Loucy (cell line): ENCODE measurements around the gene SH2D4B.

Experiments
- H2AFZ ChIP-seq: fragments of 200-600 bp; sonication (generic); 2 replicates; pipeline ENCODE4 v1.6.0; 2016; ENCODE audit warnings: antibody characterized with exemption, mild to moderate bottlenecking, low read length, moderate library complexity
- H3F3A ChIP-seq: fragments of 200-600 bp; 2 replicates; pipeline ENCODE4 v1.6.0; 2016; ENCODE audit warnings: antibody characterized with exemption, low read depth, mild to moderate bottlenecking
- H3K27me3 ChIP-seq: fragments of 200-600 bp; sonication (generic); 2 replicates; pipeline ENCODE4 v1.6.1; 2014; ENCODE audit warnings: low read length, mild to moderate bottlenecking; ENCODE audit not compliant: insufficient read depth, poor library complexity, severe bottlenecking
- H3K36me3 ChIP-seq: fragments of 200-600 bp; sonication (generic); 2 replicates; pipeline ENCODE4 v1.6.1; 2016; ENCODE audit warnings: low read length; ENCODE audit not compliant: insufficient read depth
- H3K4me1 ChIP-seq: fragments of 200-600 bp; sonication (generic); 2 replicates; pipeline ENCODE4 v1.5.1; 2014; ENCODE audit warnings: low read length, mild to moderate bottlenecking; ENCODE audit not compliant: insufficient read depth, poor library complexity, severe bottlenecking
- H3K4me2 ChIP-seq: fragments of 200-600 bp; sonication (generic); 2 replicates; pipeline ENCODE4 v1.6.0; 2014; ENCODE audit warnings: antibody characterized with exemption, low read length, low read depth, mild to moderate bottlenecking; ENCODE audit not compliant: poor library complexity, severe bottlenecking
- H3K4me3 ChIP-seq: fragments of 200-600 bp; sonication (generic); 2 replicates; pipeline ENCODE4 v1.5.1; 2014; ENCODE audit warnings: low read length, mild to moderate bottlenecking, mixed read lengths; ENCODE audit not compliant: poor library complexity, severe bottlenecking
- H3K79me2 ChIP-seq: fragments of 200-600 bp; sonication (generic); 2 replicates; pipeline ENCODE4 v1.6.1; 2014; ENCODE audit warnings: low read length; ENCODE audit not compliant: insufficient read depth
- H3K9ac ChIP-seq: fragments of 200-600 bp; sonication (generic); 2 replicates; pipeline ENCODE4 v1.6.0; 2014; ENCODE audit warnings: mild to moderate bottlenecking, low read depth, low read length, moderate library complexity; ENCODE audit not compliant: poor library complexity, severe bottlenecking
- H3K9me2 ChIP-seq: fragments of 200-600 bp; sonication (generic); replicated peaks from 2 replicates; pipeline ENCODE4 v1.6.1; 2016; ENCODE audit warnings: low read depth, low read length, mixed read lengths
- H3K9me3 ChIP-seq: fragments of 200-600 bp; sonication (generic); 2 replicates; pipeline ENCODE4 v1.6.1; 2014; ENCODE audit warnings: mild to moderate bottlenecking, antibody characterized with exemption, low read length, low read depth; ENCODE audit not compliant: insufficient read depth
- H4K20me1 ChIP-seq: fragments of 200-600 bp; sonication (generic); 2 replicates; pipeline ENCODE4 v1.6.0; 2014; ENCODE audit warnings: antibody characterized with exemption, low read length, mild to moderate bottlenecking; ENCODE audit not compliant: insufficient read depth, poor library complexity, severe bottlenecking
- EZH2phosphoT487 ChIP-seq: fragments of 200-600 bp; IDR thresholded peaks from 2 replicates; pipeline ENCODE4 v1.6.1; 2018; ENCODE audit warnings: antibody characterized with exemption, mild to moderate bottlenecking, moderate library complexity, borderline replicate concordance
- TF ChIP-seq, protein P1 (sequence below): fragments of 200-600 bp; sonication (generic); conservative IDR thresholded peaks from 2 replicates; pipeline ENCODE4 v1.5.1; 2014; ENCODE audit warnings: mild to moderate bottlenecking, antibody characterized with exemption, low read length

SH2D4B gene

DNA sequence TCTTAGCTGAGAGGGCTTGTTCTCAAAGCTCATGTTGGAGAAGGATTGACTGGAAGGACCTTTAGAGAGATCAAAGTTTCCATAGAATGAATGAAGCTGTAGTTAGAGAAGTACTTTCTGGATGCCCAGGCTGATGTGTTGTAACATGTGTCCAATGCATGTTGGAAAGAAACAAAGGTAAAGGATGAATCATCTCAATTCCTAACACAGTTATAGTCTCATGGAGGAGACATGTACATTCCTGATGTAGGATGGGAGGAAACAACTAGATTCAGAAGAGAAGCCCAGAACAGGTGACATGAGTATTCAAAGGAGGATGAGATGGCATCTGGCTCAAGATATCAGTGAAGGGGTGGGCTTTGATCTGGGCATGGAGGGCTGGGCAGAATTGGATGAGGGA lies 152.7 kb downstream of the SH2D4B start:
- H3F3A ChIP-seq: no peaks in the 10 kb centered on the region
- H3K4me3 ChIP-seq: no peak overlapping the region
- H3K9ac ChIP-seq: no peak overlapping the region
- no peaks in the 10 kb centered on the region for H3K9me3 ChIP-seq
- H3K27me3 ChIP-seq: no peaks in the 10 kb centered on the region
- no peaks in the 10 kb centered on the region for H3K36me3 ChIP-seq
- H3K4me1 ChIP-seq: no peaks in the 10 kb centered on the region
- H3K4me2 ChIP-seq: no peak overlapping the region
- H4K20me1 ChIP-seq: no peaks in the 10 kb centered on the region
- H3K9me2 ChIP-seq: no peaks in the 10 kb centered on the region
- H3K79me2 ChIP-seq: no peaks in the 10 kb centered on the region
- TF ChIP-seq EZH2phosphoT487: no peak
- TF ChIP-seq, protein P1, sequence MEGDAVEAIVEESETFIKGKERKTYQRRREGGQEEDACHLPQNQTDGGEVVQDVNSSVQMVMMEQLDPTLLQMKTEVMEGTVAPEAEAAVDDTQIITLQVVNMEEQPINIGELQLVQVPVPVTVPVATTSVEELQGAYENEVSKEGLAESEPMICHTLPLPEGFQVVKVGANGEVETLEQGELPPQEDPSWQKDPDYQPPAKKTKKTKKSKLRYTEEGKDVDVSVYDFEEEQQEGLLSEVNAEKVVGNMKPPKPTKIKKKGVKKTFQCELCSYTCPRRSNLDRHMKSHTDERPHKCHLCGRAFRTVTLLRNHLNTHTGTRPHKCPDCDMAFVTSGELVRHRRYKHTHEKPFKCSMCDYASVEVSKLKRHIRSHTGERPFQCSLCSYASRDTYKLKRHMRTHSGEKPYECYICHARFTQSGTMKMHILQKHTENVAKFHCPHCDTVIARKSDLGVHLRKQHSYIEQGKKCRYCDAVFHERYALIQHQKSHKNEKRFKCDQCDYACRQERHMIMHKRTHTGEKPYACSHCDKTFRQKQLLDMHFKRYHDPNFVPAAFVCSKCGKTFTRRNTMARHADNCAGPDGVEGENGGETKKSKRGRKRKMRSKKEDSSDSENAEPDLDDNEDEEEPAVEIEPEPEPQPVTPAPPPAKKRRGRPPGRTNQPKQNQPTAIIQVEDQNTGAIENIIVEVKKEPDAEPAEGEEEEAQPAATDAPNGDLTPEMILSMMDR: no peak
- no peak overlapping the region for H2AFZ ChIP-seq

DNA sequence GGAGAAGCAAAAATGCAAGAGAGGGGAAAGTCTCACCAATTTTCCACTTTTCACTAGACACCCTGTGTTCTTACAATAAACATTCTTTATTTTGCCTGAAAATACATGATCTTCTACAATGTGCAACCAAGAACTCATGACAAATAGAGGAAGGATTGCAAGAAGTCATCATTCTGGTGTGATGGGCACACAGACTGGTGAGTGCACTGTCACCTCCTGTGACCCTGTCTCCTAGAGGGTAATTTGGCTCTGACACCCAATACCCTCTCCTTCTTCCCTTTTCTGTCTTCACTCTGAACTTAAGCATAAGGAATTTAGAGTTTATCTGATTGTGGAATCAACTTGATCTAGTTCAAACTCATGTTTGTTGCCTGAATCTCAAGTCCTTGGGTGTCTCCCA lies 153.7 kb downstream of the SH2D4B start:
- no peaks in the 10 kb centered on the region for H3K27me3 ChIP-seq
- no peak overlapping the region for H3K9ac ChIP-seq
- H3K4me2 ChIP-seq: no peak overlapping the region
- H3K36me3 ChIP-seq: no peaks in the 10 kb centered on the region
- TF ChIP-seq, protein P1: no peak
- TF ChIP-seq EZH2phosphoT487: no peak
- no peak overlapping the region for H3K4me3 ChIP-seq
- no peaks in the 10 kb centered on the region for H3K4me1 ChIP-seq
- no peaks in the 10 kb centered on the region for H3K9me3 ChIP-seq
- H3K79me2 ChIP-seq: no peaks in the 10 kb centered on the region
- H2AFZ ChIP-seq: no peak overlapping the region
- no peaks in the 10 kb centered on the region for H4K20me1 ChIP-seq
- H3F3A ChIP-seq: no peaks in the 10 kb centered on the region
- H3K9me2 ChIP-seq: no peaks in the 10 kb centered on the region

DNA sequence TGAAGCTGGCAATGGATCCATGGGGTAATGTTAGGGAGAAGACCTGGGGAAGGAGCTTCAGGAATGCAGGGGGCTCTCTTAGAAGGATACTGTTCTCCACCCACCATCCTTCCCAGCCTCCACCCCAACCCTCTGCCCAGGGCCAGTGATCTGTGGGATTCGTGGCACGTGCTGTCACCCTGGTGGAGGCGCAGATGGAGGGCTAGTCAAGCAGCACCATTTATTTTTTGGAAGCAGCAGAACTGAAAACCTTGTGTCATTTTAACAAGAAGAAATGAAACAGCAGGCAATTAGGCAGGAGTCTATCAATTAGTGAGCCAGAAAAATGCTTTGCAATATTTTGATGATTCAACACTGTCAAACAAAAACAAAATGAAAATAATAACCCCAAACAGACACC lies 155.9 kb downstream of the SH2D4B start:
- Histone ChIP-seq H3K4me3 (no peak overlapping the region), H3K27me3 (no peaks in the 10 kb centered on the region), H2AFZ (no peak overlapping the region), H3K9me2 (no peaks in the 10 kb centered on the region), H3K9me3 (no peaks in the 10 kb centered on the region), H3K4me2 (no peak overlapping the region), H4K20me1 (no peaks in the 10 kb centered on the region), H3K36me3 (no peaks in the 10 kb centered on the region), H3K9ac (no peak overlapping the region), H3K4me1 (no peaks in the 10 kb centered on the region), H3F3A (no peaks in the 10 kb centered on the region), H3K79me2 (no peaks in the 10 kb centered on the region)
- TF ChIP-seq, protein P1: no peak
- no peak for TF ChIP-seq EZH2phosphoT487
